Measurements from ENCODE around the gene MINDY1. TPM values are rescaled to one million over a fixed set of nuclear protein-coding genes. Genes with fewer than 3 reads are reported as not detected.

The MINDY1 gene
- total RNA-seq, 1 experiment from 2014 or later = 6.8 TPM

GRCh38 chr1:151048645-151049032 lies 41.9 kb upstream of the MINDY1 start:
- H4K91ac ChIP-seq (ENCODE audit: insufficient read length, low read depth, low read length) = no peak overlapping the region
- no peak overlapping the region for H4K8ac ChIP-seq (replicated peaks; ENCODE audit: insufficient read length, low read depth, low read length)
- Mint-ChIP-seq H3K9me3 (no peaks in the 10 kb centered on the region), H3K36me3 (ENCODE audit: insufficient read depth in 1 of 3, low read depth in 3 of 3) (peaks cover 3 to 26% (median 19%) of the 10 kb centered on the region in 3 experiments; a peak in 5 of 7 replicates), H3K27me3 (ENCODE audit: low read depth) (no peaks in the 10 kb centered on the region), H3K27ac (0 out of 7 replicates have a peak overlapping the region, but pooled peaks of 1 of the 3 experiments have one; percentile 96), H3K4me3 (peak overlapping the region; percentile 95 to 98), H3K4me1 (peaks cover 17 to 19% of the 10 kb centered on the region in 2 experiments)
- H3K23me2 ChIP-seq (ENCODE audit: insufficient read length, low read depth, low read length, poor library complexity, severe bottlenecking) = peaks cover 4% of the 10 kb centered on the region
- no peak overlapping the region for H2BK15ac ChIP-seq (ENCODE audit: low read depth, low read length)
- H4K20me1 ChIP-seq (ENCODE audit: control insufficient read depth, insufficient read depth, insufficient read length) = no peaks in the 10 kb centered on the region
- no peak overlapping the region for H3K56ac ChIP-seq (ENCODE audit: insufficient read length, low read depth, low read length)
- no peak overlapping the region for H3K4ac ChIP-seq (ENCODE audit: low read depth, low read length)
- no peaks in the 10 kb centered on the region; the same call in 1 of the 2 replicates for H3K4me1 ChIP-seq (ENCODE audit: insufficient read depth, low read length)
- H2AFZ ChIP-seq (ENCODE audit: low read length) = no peak overlapping the region
- DNase-seq = no peak
- no peak overlapping the region for H2BK20ac ChIP-seq (ENCODE audit: low read depth, low read length, poor library complexity, severe bottlenecking)
- no peak overlapping the region for H3K14ac ChIP-seq (ENCODE audit: insufficient read depth, low read length)
- H3T11ph ChIP-seq (ENCODE audit: low read length) = no peak overlapping the region
- no peaks in the 10 kb centered on the region for H3K9me3 ChIP-seq (ENCODE audit: control insufficient read depth, low read depth, low read length)
- H3K27me3 ChIP-seq (ENCODE audit: insufficient read depth, low read length) = no peaks in the 10 kb centered on the region
- no peak overlapping the region for H2BK12ac ChIP-seq (ENCODE audit: insufficient read length, low read depth, low read length)
- peak overlapping the region; percentile 60 for H3K4me2 ChIP-seq (ENCODE audit: insufficient read depth, insufficient read length, low read length)
- no peaks in the 10 kb centered on the region for H3K79me2 ChIP-seq (ENCODE audit: insufficient read depth, low read length)
- H2AK5ac ChIP-seq (ENCODE audit: insufficient read length, low read length) = no peak overlapping the region
- WGBS (ENCODE audit: extremely low coverage, insufficient read length, low lambda C conversion rate) = no CpG with 5 or more reads among the region's 3 CpGs
- H3K18ac ChIP-seq (ENCODE audit: insufficient read length, low read depth, low read length) = no peak overlapping the region
- no peak overlapping the region for H3K23ac ChIP-seq (ENCODE audit: insufficient read length, low read depth, low read length)
- H3K27ac ChIP-seq (ENCODE audit: insufficient read length, low read depth, low read length) = no peak overlapping the region
- no peak overlapping the region for H3K9ac ChIP-seq (ENCODE audit: extremely low read depth, insufficient read length, low read length)
- no peak overlapping the region for H2BK120ac ChIP-seq (ENCODE audit: low read depth, low read length, poor library complexity, severe bottlenecking)
- H3K79me1 ChIP-seq (ENCODE audit: insufficient read depth, low read depth, low read length, poor library complexity, severe bottlenecking) = no peaks in the 10 kb centered on the region
- no peak; the same call in 1 of the 3 replicates for TF ChIP-seq CTCF (conservative IDR thresholded peaks at IDR 0.05)
- H2BK5ac ChIP-seq (ENCODE audit: insufficient read length, low read length) = no peak overlapping the region
- no peak overlapping the region for H4K5ac ChIP-seq (ENCODE audit: insufficient read length, low read depth, low read length)
